ENCODE results near the gene LAMTOR5. TPM values are rescaled to one million over a fixed set of nuclear protein-coding genes. Genes with fewer than 3 reads are reported as not detected.

Gene LAMTOR5
- polyA plus RNA-seq, 1 of the 3 experiments (the other 2 are of a cell fraction), result 442 TPM

- TF ChIP-seq REST (IDR thresholded peaks at IDR 0.05; ENCODE audit: low read depth, low read length) (no peak), POLR2AphosphoS5 (IDR thresholded peaks at IDR 0.05; ENCODE audit: low read depth, low read length) (no peak), IRF3 (IDR thresholded peaks at IDR 0.05; ENCODE audit: low read depth, low read length) (no peak)
Observed at GRCh38 chr1:110385369-110385768, 22.1 kb downstream of the LAMTOR5 start (continued).

GRCh38 chr1:110384581-110385321 is 22.7 kb downstream of the LAMTOR5 start:
- H3K4me1 ChIP-seq (ENCODE audit: control insufficient read depth in 1 of 2, insufficient read depth in 2 of 2, low read depth in 1 of 2, low read length in 1 of 2), result no peaks in the 10 kb centered on the region
- H3K9me3 ChIP-seq, result no peaks in the 10 kb centered on the region
- TF ChIP-seq GABPA (IDR thresholded peaks at IDR 0.05; ENCODE audit: low read depth) (no peak), RFX5 (IDR thresholded peaks at IDR 0.05; ENCODE audit: low read length) (no peak), NRF1 (IDR thresholded peaks at IDR 0.05; ENCODE audit: low read depth, low read length) (no peak), USF1 (IDR thresholded peaks at IDR 0.05; ENCODE audit: borderline replicate concordance, low read depth) (no peak), FOXM1 (IDR thresholded peaks at IDR 0.05; ENCODE audit: low read depth) (no peak), EZH2phosphoT487 (IDR thresholded peaks at IDR 0.05; ENCODE audit: borderline replicate concordance, low read depth) (no peak), JUND (IDR thresholded peaks at IDR 0.05) (no peak)
- WGBS (ENCODE audit: low lambda C conversion rate), result 96% methylated on average over 19 of the region's 19 CpGs
- ChIA-PET POLR2A (no interaction called here), CTCF (interaction anchor here (1.4 kb wide), 1 partner anchor 28 kb away, joined by 3 read pairs; no protein-coding TSS in a partner anchor)
- H3K79me2 ChIP-seq (ENCODE audit: insufficient read depth), result no peaks in the 10 kb centered on the region
- no peaks in the 10 kb centered on the region for H3K9me2 ChIP-seq
- no peaks in the 10 kb centered on the region for H3K27me3 ChIP-seq (ENCODE audit: insufficient read depth)
- DNase-seq, result no peak
- H3K4me3 ChIP-seq (ENCODE audit: low read depth in 2 of 2, low read length in 1 of 2), result no peak overlapping the region
- H2AFZ ChIP-seq (ENCODE audit: low read depth), result no peak overlapping the region
- H3K36me3 ChIP-seq (replicated peaks in 1 of 2; ENCODE audit: control insufficient read depth in 1 of 2, insufficient read depth in 2 of 2, low read length in 1 of 2), result peaks cover 9 to 18% of the 10 kb centered on the region in 2 experiments
- H4K20me1 ChIP-seq (ENCODE audit: insufficient read depth), result no peaks in the 10 kb centered on the region
- H3F3A ChIP-seq (replicated peaks; ENCODE audit: insufficient read depth), result no peaks in the 10 kb centered on the region
- no peak overlapping the region for H3K9ac ChIP-seq
- H3K4me2 ChIP-seq, result no peak overlapping the region
- no peak overlapping the region for H3K27ac ChIP-seq (ENCODE audit: low read depth in 2 of 2, low read length in 1 of 2)
